Trophoblast cell (in vitro differentiated cells and primary cell): Measurements from ENCODE around the gene ADH5.
A peak's percentile ranks its signal among the peaks of the same experiment; 100 is the strongest.
"Not testable (repeated sequence)": the region's sequence is repeated elsewhere in the genome, so short reads cannot be mapped to it uniquely, and the experiment has no call there.

ENCODE experiments used
- DNase-seq, 2 donors: peaks; one replicate each; pipeline ENCODE4 v3.0.0-alpha.2; 2016
- H2AFZ ChIP-seq: 2 replicates; pipeline ENCODE4 v1.6.1; 2013; ENCODE audit warnings: low read length, moderate library complexity, mild to moderate bottlenecking; ENCODE audit not compliant: insufficient read depth, poor library complexity
- H2AK5ac ChIP-seq: 2 replicates; pipeline ENCODE4 v1.6.1; 2013; ENCODE audit warnings: mild to moderate bottlenecking, low read length
- H2BK120ac ChIP-seq: 2 replicates; pipeline ENCODE4 v1.6.1; 2013; ENCODE audit warnings: low read length, mild to moderate bottlenecking, moderate library complexity; ENCODE audit not compliant: insufficient read depth, poor library complexity
- H2BK12ac ChIP-seq: 2 replicates; pipeline ENCODE4 v1.6.1; 2013; ENCODE audit warnings: mild to moderate bottlenecking, low read length, moderate library complexity
- H2BK5ac ChIP-seq: 2 replicates; pipeline ENCODE4 v1.6.1; 2013; ENCODE audit warnings: low read length, low read depth, moderate library complexity, mild to moderate bottlenecking; ENCODE audit not compliant: poor library complexity
- H3K14ac ChIP-seq: 2 replicates; pipeline ENCODE4 v1.6.1; 2013; ENCODE audit warnings: mild to moderate bottlenecking, low read length
- H3K18ac ChIP-seq: 2 replicates; pipeline ENCODE4 v1.6.1; 2013; ENCODE audit warnings: mild to moderate bottlenecking, low read length
- H3K23ac ChIP-seq: 2 replicates; pipeline ENCODE4 v1.6.1; 2013; ENCODE audit warnings: low read length
- H3K27ac ChIP-seq: 2 replicates; pipeline ENCODE4 v1.5.1; 2013; ENCODE audit warnings: low read depth, mild to moderate bottlenecking, inconsistent platforms, low read length, moderate library complexity
- H3K27me3 ChIP-seq: 2 replicates; pipeline ENCODE4 v1.6.1; 2013; ENCODE audit warnings: inconsistent platforms, mild to moderate bottlenecking, low read length, moderate library complexity; ENCODE audit not compliant: insufficient read depth
- H3K36me3 ChIP-seq, 2 experiments: 1 replicate in 1 of 2; 2 replicates in 1 of 2; pipeline ENCODE4 v1.6.1; 2013; ENCODE audit warnings: low read length in 2 of 2, mild to moderate bottlenecking in 2 of 2, moderate library complexity in 1 of 2; ENCODE audit not compliant: insufficient read depth in 2 of 2, control insufficient read depth in 1 of 2
- H3K4ac ChIP-seq: 2 replicates; pipeline ENCODE4 v1.6.1; 2013; ENCODE audit warnings: low read depth, mild to moderate bottlenecking, low read length, moderate library complexity
- H3K4me1 ChIP-seq, 2 experiments: 1 replicate in 1 of 2; 2 replicates in 1 of 2; pipeline ENCODE4 v1.6.1; 2013; ENCODE audit warnings: low read length in 2 of 2, mild to moderate bottlenecking in 2 of 2, moderate library complexity in 1 of 2; ENCODE audit not compliant: insufficient read depth in 2 of 2, control insufficient read depth in 1 of 2
- H3K4me2 ChIP-seq: 2 replicates; pipeline ENCODE4 v1.6.1; 2013; ENCODE audit warnings: inconsistent platforms, mild to moderate bottlenecking, low read length, moderate library complexity
- H3K4me3 ChIP-seq: 2 replicates; pipeline ENCODE4 v1.5.1; 2013; ENCODE audit warnings: mild to moderate bottlenecking, low read depth, low read length, inconsistent platforms
- H3K79me1 ChIP-seq: one replicate; pipeline ENCODE4 v1.6.1; 2013; ENCODE audit warnings: low read length
- H3K79me2 ChIP-seq: 2 replicates; pipeline ENCODE4 v1.6.1; 2013; ENCODE audit warnings: low read length, mild to moderate bottlenecking; ENCODE audit not compliant: control insufficient read depth, insufficient read depth, poor library complexity
- H3K9ac ChIP-seq: 2 replicates; pipeline ENCODE4 v1.6.1; 2013; ENCODE audit warnings: mild to moderate bottlenecking, low read length
- H3K9me3 ChIP-seq: 2 replicates; pipeline ENCODE4 v1.6.1; 2013; ENCODE audit warnings: low read depth, mild to moderate bottlenecking, control low read depth, inconsistent platforms, low read length; ENCODE audit not compliant: insufficient read depth
- H4K12ac ChIP-seq: 2 replicates; pipeline ENCODE4 v1.6.1; 2013; ENCODE audit warnings: low read depth, mild to moderate bottlenecking, low read length, moderate library complexity
- H4K8ac ChIP-seq: 2 replicates; pipeline ENCODE4 v1.6.1; 2013; ENCODE audit warnings: low read depth, mild to moderate bottlenecking, low read length, moderate library complexity
- H4K91ac ChIP-seq: one replicate; pipeline ENCODE4 v1.6.1; 2013; ENCODE audit warnings: low read depth, mild to moderate bottlenecking, low read length, moderate library complexity
- WGBS: extraction: QIAGEN DNeasy Blood & Tissue Kit; methylation state at CpG from one replicate; pipeline ENCODE4 v1.1.7; 2013; ENCODE audit warnings: missing lambda C conversion rate; ENCODE audit not compliant: insufficient read length, insufficient coverage; ENCODE audit errors: extremely low coverage; 5-methylcytosine and 5-hydroxymethylcytosine counted together

Gene ADH5

DNA sequence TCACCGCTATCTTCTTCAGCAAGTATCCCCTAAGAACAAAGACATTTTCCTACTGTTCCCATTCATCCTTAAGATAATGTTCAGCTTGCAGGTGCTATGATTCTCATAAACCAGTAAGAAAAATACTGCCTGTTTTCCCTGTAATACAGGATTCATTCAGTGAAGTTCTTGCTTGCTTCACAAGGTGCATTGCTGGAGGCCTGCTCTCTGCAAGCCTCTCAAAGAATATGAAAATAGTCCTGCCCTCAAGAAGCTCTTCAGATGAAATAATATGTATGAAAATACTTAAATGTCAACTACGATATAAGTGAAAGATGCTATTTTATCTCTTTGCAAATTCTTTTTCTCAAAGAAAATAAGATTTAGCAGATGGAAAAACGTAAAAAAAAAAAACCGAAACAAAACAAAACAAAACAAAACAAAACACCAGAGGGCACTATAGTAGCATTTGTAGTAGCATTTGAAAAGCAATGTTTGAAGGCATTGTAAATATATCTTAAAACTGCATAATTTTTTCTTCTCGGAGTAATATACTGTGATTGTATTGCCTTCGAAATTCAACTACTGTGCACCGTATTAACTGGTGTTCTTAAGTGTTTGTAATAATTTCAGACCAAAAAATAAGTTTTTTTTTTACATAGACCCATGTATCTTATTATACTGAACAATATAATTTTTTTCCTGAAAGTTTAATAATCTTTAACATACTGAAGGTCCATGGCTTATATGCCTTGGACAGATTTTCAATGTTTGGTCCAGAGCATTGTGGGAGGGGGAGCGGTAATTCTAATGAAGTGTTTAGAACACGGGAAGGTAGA is 29.5 kb upstream of the ADH5 start:
- H3K23ac ChIP-seq, result no peak overlapping the region
- no peak overlapping the region for H2BK12ac ChIP-seq
- WGBS, result no CpG with 5 or more reads among the region's 9 CpGs
- H3K4me1 ChIP-seq, result no peaks in the 10 kb centered on the region
- no peaks in the 10 kb centered on the region for H3K9me3 ChIP-seq
- H3K18ac ChIP-seq, result no peak overlapping the region
- H2AK5ac ChIP-seq, result no peak overlapping the region
- no peaks in the 10 kb centered on the region for H3K27me3 ChIP-seq
- H4K8ac ChIP-seq, result no peak overlapping the region
- no peak overlapping the region for H3K4ac ChIP-seq
- H3K36me3 ChIP-seq, result no peaks in the 10 kb centered on the region
- H2AFZ ChIP-seq, result no peak overlapping the region
- peak in 1 of 2 donors; percentile 78 for DNase-seq
- no peak overlapping the region for H3K9ac ChIP-seq
- H3K4me3 ChIP-seq, result no peak overlapping the region
- no peaks in the 10 kb centered on the region for H3K79me2 ChIP-seq
- no peak overlapping the region for H3K27ac ChIP-seq
- no peak overlapping the region for H3K4me2 ChIP-seq
- H3K14ac ChIP-seq, result no peak overlapping the region
- no peak overlapping the region for H4K12ac ChIP-seq
- H4K91ac ChIP-seq, result no peak overlapping the region
- H3K79me1 ChIP-seq, result no peaks in the 10 kb centered on the region
- H2BK5ac ChIP-seq, result no peak overlapping the region
- H2BK120ac ChIP-seq, result no peak overlapping the region

DNA sequence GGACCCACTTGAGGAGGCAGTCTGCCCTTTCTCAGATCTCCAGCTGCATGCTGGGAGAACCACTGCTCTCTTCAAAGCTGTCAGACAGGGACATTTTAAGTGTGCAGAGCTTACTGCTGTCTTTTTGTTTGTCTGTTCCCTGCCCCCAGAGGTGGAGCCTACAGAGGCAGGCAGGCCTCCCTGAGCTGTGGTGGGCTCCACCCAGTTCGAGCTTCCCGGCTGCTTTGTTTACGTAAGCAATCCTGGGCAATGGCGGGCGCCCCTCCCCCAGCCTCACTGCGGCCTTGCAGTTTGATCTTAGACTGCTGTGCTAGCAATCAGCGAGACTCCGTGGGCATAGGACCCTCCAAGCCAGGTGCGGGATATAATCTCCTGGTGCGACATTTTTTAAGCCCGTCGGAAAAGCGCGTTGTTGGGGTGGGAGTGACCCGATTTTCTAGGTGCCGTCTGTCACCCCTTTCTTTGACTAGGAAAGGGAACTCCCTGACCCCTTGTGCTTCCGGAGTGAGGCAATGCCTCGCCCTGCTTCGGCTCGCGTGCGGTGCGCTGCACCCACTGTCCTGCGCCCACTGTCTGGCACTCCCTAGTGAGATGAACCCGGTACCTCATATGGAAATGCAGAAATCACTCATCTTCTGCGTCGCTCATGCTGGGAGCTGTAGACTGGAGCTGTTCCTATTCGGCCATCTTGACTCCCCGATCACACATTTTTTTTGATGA is 28.7 kb upstream of the ADH5 start:
- WGBS, result no CpG with 5 or more reads among the region's 29 CpGs
- not testable (repeated sequence) for H4K12ac ChIP-seq, H4K8ac ChIP-seq, H2BK5ac ChIP-seq, H3K79me1 ChIP-seq, DNase-seq, H3K4me2 ChIP-seq, H3K4me3 ChIP-seq, H2AK5ac ChIP-seq, H3K36me3 ChIP-seq, H2BK12ac ChIP-seq, H4K91ac ChIP-seq, H3K27ac ChIP-seq, H3K4me1 ChIP-seq, H3K18ac ChIP-seq, H3K4ac ChIP-seq, H3K79me2 ChIP-seq, H2AFZ ChIP-seq, H3K27me3 ChIP-seq, H2BK120ac ChIP-seq, H3K14ac ChIP-seq, H3K9ac ChIP-seq, H3K23ac ChIP-seq, H3K9me3 ChIP-seq

DNA sequence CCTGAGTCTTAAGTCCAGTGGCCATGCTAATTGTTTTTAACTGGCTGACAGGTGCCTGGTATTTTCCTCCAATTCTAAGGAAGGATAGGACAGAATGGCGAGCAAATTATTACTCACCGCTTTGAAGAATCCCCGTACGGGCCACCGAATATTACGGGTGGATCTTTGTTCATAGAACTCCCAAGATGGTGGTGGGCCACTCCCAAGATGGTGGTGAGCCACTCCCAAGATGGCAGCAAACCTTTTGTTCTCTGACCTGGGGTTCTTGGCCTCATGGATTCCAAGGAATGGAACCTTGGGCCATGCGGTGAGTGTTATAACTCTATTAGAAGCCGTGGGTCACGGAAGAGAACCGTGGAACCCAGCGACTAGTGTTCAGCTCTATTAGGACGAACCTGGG is 20.7 kb upstream of the ADH5 start:
- not testable (repeated sequence) for H2BK120ac ChIP-seq, H3K4me1 ChIP-seq, H3K9ac ChIP-seq, H3K4me3 ChIP-seq, H3K36me3 ChIP-seq, H3K9me3 ChIP-seq, H3K18ac ChIP-seq, H3K79me2 ChIP-seq, H3K79me1 ChIP-seq, H3K14ac ChIP-seq, H3K4ac ChIP-seq, H4K8ac ChIP-seq, H3K4me2 ChIP-seq, H2BK5ac ChIP-seq, DNase-seq, H4K91ac ChIP-seq, H2AFZ ChIP-seq, H3K27ac ChIP-seq, H3K23ac ChIP-seq, H3K27me3 ChIP-seq, H2BK12ac ChIP-seq, H2AK5ac ChIP-seq, H4K12ac ChIP-seq
- WGBS, result no CpG with 5 or more reads among the region's 12 CpGs

GRCh38 chr4:99104153-99104552 is 15.6 kb upstream of the ADH5 start:
- Histone ChIP-seq H3K79me1 (peaks cover 2% of the 10 kb centered on the region), H2BK12ac (no peak overlapping the region), H3K4me1 (peaks cover 0 to 3% of the 10 kb centered on the region in 2 experiments), H3K9ac (no peak overlapping the region), H3K27me3 (no peaks in the 10 kb centered on the region), H3K4ac (no peak overlapping the region), H3K23ac (peak overlapping the region; percentile 89), H2AK5ac (no peak overlapping the region), H2BK120ac (no peak overlapping the region), H3K27ac (no peak overlapping the region), H2BK5ac (no peak overlapping the region), H3K79me2 (no peaks in the 10 kb centered on the region), H2AFZ (no peak overlapping the region), H3K9me3 (no peaks in the 10 kb centered on the region), H3K36me3 (peaks cover 0 to 2% of the 10 kb centered on the region in 2 experiments), H3K4me2 (no peak overlapping the region), H4K8ac (no peak overlapping the region), H3K18ac (no peak overlapping the region), H4K12ac (no peak overlapping the region), H3K4me3 (no peak overlapping the region), H4K91ac (peak overlapping the region; percentile 22), H3K14ac (no peak overlapping the region)
- WGBS, result no CpG with 5 or more reads among the region's 1 CpG
- DNase-seq, result peak in 1 of 2 donors; percentile 22
